GM12891 (cell line): ENCODE measurements around the gene ZNF566.
A peak's percentile ranks its signal among the peaks of the same experiment; 100 is the strongest.

Experiments
- DNase-seq: peaks from one replicate; pipeline ENCODE4 v3.0.0; 2011; ENCODE audit warnings: low spot score; ENCODE audit not compliant: insufficient read length
- FAIRE-seq: peaks from 2 replicates; lab custom pipeline; 2011; peaks lifted over from hg19 to GRCh38; lab: Jason Lieb, UNC
- PAX5 ChIP-seq: IDR thresholded peaks from 2 replicates; pipeline ENCODE4 v1.6.1; 2011; ENCODE audit warnings: low read length, moderate library complexity, mild to moderate bottlenecking; ENCODE audit not compliant: insufficient read depth, severe bottlenecking
- POLR2A ChIP-seq: IDR thresholded peaks from 2 replicates; pipeline ENCODE4 v1.6.1; 2011; ENCODE audit warnings: low read depth, low read length, control low read depth
- POLR2AphosphoS5 ChIP-seq: IDR thresholded peaks from 2 replicates; pipeline ENCODE4 v1.6.1; 2011; ENCODE audit warnings: low read depth, low read length, control low read depth
- POU2F2 ChIP-seq: IDR thresholded peaks from 2 replicates; pipeline ENCODE4 v1.6.1; 2011; ENCODE audit warnings: low read depth, mild to moderate bottlenecking, control low read depth, low read length, moderate library complexity
- SPI1 ChIP-seq: IDR thresholded peaks from 2 replicates; pipeline ENCODE4 v1.6.1; 2011; ENCODE audit warnings: low read depth, low read length, control low read depth
- TAF1 ChIP-seq: IDR thresholded peaks from 2 replicates; pipeline ENCODE4 v1.6.1; 2011; ENCODE audit warnings: low read depth, low read length, control low read depth

ZNF566 gene

GRCh38 chr19:36404498-36404897 is 84.9 kb downstream of the ZNF566 start:
- no peak for DNase-seq
- FAIRE-seq: no peak

GRCh38 chr19:36401475-36401874 is 87.9 kb downstream of the ZNF566 start:
- DNase-seq: peak; percentile 39
- TF ChIP-seq POLR2A: no peak
- TF ChIP-seq SPI1: no peak
- no peak for TF ChIP-seq POLR2AphosphoS5
- no peak for TF ChIP-seq POU2F2
- TF ChIP-seq PAX5: no peak
- no peak for TF ChIP-seq TAF1
- FAIRE-seq: peak; percentile 28

More at GRCh38 chr19:36404498-36404897, 84.9 kb downstream of the ZNF566 start:
- TF ChIP-seq TAF1: no peak
- TF ChIP-seq POU2F2: no peak
- TF ChIP-seq POLR2AphosphoS5: no peak

GRCh38 chr19:36398571-36398970 is 90.8 kb downstream of the ZNF566 start:
- FAIRE-seq (no peak), DNase-seq (no peak)
- no peak for TF ChIP-seq PAX5
- no peak for TF ChIP-seq TAF1
